ENCODE results near the gene KLHDC7B.

DNA sequence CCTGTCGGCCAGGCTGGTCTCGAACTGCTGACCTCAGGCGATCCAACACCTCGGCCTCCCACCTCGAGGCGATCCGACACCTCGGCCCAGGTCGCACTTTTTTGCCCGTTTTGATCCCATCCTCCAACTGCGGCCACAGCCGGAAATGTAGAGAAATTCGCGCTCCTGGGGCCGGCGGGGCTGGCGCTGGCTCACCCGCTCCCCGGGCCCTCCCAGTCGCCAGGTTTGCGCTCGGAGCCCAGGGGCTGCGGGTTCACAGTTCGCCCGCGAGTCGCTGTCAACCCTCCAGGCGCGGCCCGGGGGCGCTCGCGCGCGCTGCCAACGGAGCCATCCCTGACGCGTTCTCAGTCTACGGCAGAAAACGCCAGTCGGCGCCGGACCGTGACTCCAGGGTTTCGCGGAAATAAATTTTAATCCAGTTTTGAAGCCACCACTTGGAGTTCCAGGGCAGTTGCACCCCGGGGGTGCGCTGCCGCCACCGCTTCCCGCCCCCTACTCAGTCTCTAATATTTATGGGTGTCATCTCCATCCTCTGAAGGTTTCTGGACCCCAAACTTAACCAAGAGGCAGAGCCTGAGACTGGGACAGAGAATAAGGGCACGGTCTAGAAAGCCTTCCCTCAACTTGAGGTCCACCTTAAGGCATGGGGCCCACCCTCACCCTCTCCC, 1.5 kb upstream of the KLHDC7B start:
- TF ChIP-seq, protein P1, sequence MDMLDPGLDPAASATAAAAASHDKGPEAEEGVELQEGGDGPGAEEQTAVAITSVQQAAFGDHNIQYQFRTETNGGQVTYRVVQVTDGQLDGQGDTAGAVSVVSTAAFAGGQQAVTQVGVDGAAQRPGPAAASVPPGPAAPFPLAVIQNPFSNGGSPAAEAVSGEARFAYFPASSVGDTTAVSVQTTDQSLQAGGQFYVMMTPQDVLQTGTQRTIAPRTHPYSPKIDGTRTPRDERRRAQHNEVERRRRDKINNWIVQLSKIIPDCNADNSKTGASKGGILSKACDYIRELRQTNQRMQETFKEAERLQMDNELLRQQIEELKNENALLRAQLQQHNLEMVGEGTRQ (CRISPR knock-in tag; IDR thresholded peaks at IDR 0.05) = no peak
- TF ChIP-seq NFYB (CRISPR knock-in tag; conservative IDR thresholded peaks at IDR 0.05; ENCODE audit: low read depth) = no peak
- TF ChIP-seq, protein P2, sequence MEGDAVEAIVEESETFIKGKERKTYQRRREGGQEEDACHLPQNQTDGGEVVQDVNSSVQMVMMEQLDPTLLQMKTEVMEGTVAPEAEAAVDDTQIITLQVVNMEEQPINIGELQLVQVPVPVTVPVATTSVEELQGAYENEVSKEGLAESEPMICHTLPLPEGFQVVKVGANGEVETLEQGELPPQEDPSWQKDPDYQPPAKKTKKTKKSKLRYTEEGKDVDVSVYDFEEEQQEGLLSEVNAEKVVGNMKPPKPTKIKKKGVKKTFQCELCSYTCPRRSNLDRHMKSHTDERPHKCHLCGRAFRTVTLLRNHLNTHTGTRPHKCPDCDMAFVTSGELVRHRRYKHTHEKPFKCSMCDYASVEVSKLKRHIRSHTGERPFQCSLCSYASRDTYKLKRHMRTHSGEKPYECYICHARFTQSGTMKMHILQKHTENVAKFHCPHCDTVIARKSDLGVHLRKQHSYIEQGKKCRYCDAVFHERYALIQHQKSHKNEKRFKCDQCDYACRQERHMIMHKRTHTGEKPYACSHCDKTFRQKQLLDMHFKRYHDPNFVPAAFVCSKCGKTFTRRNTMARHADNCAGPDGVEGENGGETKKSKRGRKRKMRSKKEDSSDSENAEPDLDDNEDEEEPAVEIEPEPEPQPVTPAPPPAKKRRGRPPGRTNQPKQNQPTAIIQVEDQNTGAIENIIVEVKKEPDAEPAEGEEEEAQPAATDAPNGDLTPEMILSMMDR (IDR thresholded peaks at IDR 0.05) = no peak; the same call in 1 of the 2 replicates
